ENCODE results near the gene UBALD1.
"Not testable (repeated sequence)": the region's sequence is repeated elsewhere in the genome, so short reads cannot be mapped to it uniquely, and the experiment has no call there.

UBALD1 gene

DNA sequence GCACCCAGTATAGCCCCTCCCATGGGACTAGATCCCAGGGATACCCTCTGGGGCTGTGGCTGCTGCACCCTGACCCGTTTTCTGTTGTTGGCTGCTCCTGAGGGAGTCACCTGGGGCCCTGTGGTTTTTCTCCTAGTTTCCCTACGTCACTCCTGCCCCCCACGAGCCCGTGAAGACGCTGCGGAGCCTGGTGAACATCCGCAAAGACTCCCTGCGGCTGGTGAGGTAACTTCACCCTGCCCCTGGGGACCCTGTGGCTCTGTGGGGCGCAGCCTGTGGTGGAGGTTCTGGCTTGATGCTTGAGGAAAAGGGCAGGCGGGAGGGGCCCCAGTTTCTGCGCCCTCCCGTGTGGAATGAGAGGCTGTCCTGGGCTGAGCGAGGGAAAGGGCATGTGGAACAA is 37.1 kb upstream of the UBALD1 start:
- Histone ChIP-seq H4K20me1 (ENCODE audit: insufficient read depth, low read length) (peaks cover 6% of the 10 kb centered on the region; the same call in 1 of the 2 replicates), H3K4me2 (ENCODE audit: low read length) (no peak overlapping the region), H3K9me3 (ENCODE audit: insufficient read depth, low read length) (no peaks in the 10 kb centered on the region), H3K79me2 (ENCODE audit: low read length) (peaks cover 12% of the 10 kb centered on the region), H2AFZ (ENCODE audit: low read depth, low read length) (no peak overlapping the region), H3K4me3 (ENCODE audit: low read length) (no peak overlapping the region), H3K36me3 (replicated peaks; ENCODE audit: low read depth, low read length) (peaks cover 13% of the 10 kb centered on the region), H3K4me1 (ENCODE audit: low read length) (peaks cover 6% of the 10 kb centered on the region), H3K9ac (ENCODE audit: low read length) (no peak overlapping the region), H3K27ac (ENCODE audit: low read length) (no peak overlapping the region), H3K27me3 (ENCODE audit: low read depth, low read length) (no peaks in the 10 kb centered on the region)
- TF ChIP-seq, protein P1, sequence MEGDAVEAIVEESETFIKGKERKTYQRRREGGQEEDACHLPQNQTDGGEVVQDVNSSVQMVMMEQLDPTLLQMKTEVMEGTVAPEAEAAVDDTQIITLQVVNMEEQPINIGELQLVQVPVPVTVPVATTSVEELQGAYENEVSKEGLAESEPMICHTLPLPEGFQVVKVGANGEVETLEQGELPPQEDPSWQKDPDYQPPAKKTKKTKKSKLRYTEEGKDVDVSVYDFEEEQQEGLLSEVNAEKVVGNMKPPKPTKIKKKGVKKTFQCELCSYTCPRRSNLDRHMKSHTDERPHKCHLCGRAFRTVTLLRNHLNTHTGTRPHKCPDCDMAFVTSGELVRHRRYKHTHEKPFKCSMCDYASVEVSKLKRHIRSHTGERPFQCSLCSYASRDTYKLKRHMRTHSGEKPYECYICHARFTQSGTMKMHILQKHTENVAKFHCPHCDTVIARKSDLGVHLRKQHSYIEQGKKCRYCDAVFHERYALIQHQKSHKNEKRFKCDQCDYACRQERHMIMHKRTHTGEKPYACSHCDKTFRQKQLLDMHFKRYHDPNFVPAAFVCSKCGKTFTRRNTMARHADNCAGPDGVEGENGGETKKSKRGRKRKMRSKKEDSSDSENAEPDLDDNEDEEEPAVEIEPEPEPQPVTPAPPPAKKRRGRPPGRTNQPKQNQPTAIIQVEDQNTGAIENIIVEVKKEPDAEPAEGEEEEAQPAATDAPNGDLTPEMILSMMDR (IDR thresholded peaks at IDR 0.05; ENCODE audit: low read depth, low read length), result no peak
- TF ChIP-seq EZH2phosphoT487 (IDR thresholded peaks at IDR 0.05; ENCODE audit: low read depth), result no peak

DNA sequence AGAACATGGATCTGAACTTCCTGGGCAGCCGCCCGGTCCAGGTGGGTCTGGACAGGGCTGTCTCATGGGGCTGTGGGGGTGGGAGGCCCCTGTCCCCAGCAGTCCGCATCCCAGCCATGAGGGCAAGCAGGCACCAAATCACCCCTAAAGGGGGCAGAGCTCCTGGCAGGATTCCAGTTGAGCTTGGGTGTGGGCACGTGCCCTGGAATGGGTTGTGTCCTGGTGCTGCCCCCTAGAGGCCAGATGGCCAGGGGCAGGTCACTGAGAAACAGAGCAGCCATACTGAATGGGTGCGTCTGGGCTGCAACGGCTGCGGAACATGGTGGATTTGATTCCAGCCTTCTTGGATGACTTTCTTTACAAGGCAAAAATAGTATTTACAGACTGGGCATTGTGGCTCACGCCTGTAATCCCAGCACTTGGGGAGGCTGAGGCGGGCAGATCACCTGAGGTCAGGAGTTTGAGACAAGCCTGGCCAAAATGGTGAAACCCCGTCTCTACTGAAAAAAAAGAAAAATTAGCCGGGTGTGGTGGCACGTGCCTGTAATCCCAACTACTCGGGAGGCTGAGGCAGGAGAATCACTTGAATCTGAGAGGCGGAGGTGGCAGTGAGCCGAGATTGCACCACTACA is 35.9 kb upstream of the UBALD1 start:
- H3K27me3 ChIP-seq (ENCODE audit: low read depth, low read length); H3K4me2 ChIP-seq (ENCODE audit: low read length); H3K27ac ChIP-seq (ENCODE audit: low read length); H3K9ac ChIP-seq (ENCODE audit: low read length); H2AFZ ChIP-seq (ENCODE audit: low read depth, low read length); H3K4me1 ChIP-seq (ENCODE audit: low read length); H3K4me3 ChIP-seq (ENCODE audit: low read length); H3K9me3 ChIP-seq (ENCODE audit: insufficient read depth, low read length): not testable (repeated sequence)
- H3K36me3 ChIP-seq (replicated peaks; ENCODE audit: low read depth, low read length), result peaks cover 10% of the 10 kb centered on the region
- H3K79me2 ChIP-seq (ENCODE audit: low read length), result peaks cover 22% of the 10 kb centered on the region
- peaks cover 13% of the 10 kb centered on the region; the same call in 1 of the 2 replicates for H4K20me1 ChIP-seq (ENCODE audit: insufficient read depth, low read length)
- TF ChIP-seq, protein P1 (IDR thresholded peaks at IDR 0.05; ENCODE audit: low read depth, low read length), result peak; percentile 82

DNA sequence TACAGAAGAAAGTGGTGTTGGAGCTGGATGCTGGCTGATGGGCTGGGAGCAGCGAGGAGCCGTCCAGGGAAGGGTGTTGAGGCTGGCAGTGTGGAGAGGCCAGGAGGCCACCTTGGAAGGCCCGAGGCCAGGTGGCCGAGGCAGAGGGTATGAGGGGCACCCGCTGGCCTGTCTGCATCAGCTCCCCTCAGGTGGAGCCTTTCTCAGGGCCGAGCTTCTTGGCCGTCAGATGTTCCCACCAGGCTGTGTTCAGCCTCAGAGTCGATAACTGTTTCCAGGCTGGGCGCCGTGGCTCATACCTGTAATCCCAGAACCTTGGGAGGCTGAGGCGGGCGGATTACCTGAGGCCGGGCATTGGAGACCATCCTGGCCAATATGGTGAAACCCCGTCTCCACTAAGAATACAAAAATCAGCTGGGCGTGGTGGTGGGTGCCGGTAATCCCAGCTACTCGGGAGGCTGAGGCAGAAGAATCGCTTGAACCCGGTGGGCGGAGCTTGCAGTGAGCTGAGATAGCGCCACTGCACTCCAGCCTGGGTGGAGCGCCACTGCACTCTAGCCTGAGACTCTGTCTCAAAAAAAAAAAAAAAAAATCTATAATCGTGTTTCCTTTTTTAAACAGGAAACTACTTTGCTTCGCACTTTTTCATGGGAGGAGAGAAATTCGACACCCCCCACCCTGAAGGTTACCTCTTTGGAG is 35.2 kb upstream of the UBALD1 start:
- Histone ChIP-seq H3K4me3 (ENCODE audit: low read length) (no peak overlapping the region), H3K79me2 (ENCODE audit: low read length) (peaks cover 26% of the 10 kb centered on the region), H3K27me3 (ENCODE audit: low read depth, low read length) (no peaks in the 10 kb centered on the region), H3K4me1 (ENCODE audit: low read length) (peaks cover 6% of the 10 kb centered on the region), H3K27ac (ENCODE audit: low read length) (no peak overlapping the region), H3K4me2 (ENCODE audit: low read length) (no peak overlapping the region), H3K9ac (ENCODE audit: low read length) (no peak overlapping the region), H4K20me1 (ENCODE audit: insufficient read depth, low read length) (peaks cover 14% of the 10 kb centered on the region; the same call in 1 of the 2 replicates), H2AFZ (ENCODE audit: low read depth, low read length) (no peak overlapping the region), H3K36me3 (replicated peaks; ENCODE audit: low read depth, low read length) (peaks cover 10% of the 10 kb centered on the region), H3K9me3 (ENCODE audit: insufficient read depth, low read length) (no peaks in the 10 kb centered on the region)
- TF ChIP-seq, protein P1 (IDR thresholded peaks at IDR 0.05; ENCODE audit: low read depth, low read length), result no peak
- TF ChIP-seq EZH2phosphoT487 (IDR thresholded peaks at IDR 0.05; ENCODE audit: low read depth), result no peak

DNA sequence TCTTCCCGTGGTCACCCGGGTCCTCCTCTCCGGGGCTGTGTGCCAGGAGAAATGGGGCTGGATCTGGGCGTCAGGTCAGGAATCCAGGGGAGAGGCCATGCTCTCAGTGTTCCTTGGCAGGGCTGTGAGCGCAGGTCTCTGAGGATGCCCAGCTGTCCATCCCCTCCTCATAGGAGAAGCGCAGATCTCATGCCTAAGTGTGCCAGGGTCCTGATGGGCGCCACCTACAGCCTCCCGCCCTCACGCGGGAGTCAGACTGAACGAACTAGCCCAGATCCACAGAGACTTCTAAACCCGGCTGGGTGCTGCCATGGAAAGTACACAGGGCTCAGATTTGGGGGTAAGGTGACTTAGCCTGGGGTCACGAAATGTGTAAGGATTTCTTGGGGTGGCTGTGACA is 34.2 kb upstream of the UBALD1 start:
- H3K79me2 ChIP-seq (ENCODE audit: low read length), result peaks cover 33% of the 10 kb centered on the region
- no peaks in the 10 kb centered on the region for H3K9me3 ChIP-seq (ENCODE audit: insufficient read depth, low read length)
- H3K9ac ChIP-seq (ENCODE audit: low read length), result no peak overlapping the region
- H3K4me2 ChIP-seq (ENCODE audit: low read length), result no peak overlapping the region
- H3K4me1 ChIP-seq (ENCODE audit: low read length), result peaks cover 6% of the 10 kb centered on the region
- no peaks in the 10 kb centered on the region for H3K27me3 ChIP-seq (ENCODE audit: low read depth, low read length)
- no peak overlapping the region for H3K4me3 ChIP-seq (ENCODE audit: low read length)
- no peak overlapping the region for H3K27ac ChIP-seq (ENCODE audit: low read length)
- H2AFZ ChIP-seq (ENCODE audit: low read depth, low read length), result no peak overlapping the region
- H4K20me1 ChIP-seq (ENCODE audit: insufficient read depth, low read length), result peaks cover 14% of the 10 kb centered on the region; the same call in 1 of the 2 replicates
- peaks cover 10% of the 10 kb centered on the region for H3K36me3 ChIP-seq (replicated peaks; ENCODE audit: low read depth, low read length)
- no peak for TF ChIP-seq EZH2phosphoT487 (IDR thresholded peaks at IDR 0.05; ENCODE audit: low read depth)
- TF ChIP-seq, protein P1 (IDR thresholded peaks at IDR 0.05; ENCODE audit: low read depth, low read length), result no peak

All from OCI-LY3 (cell line).